Activated CD4-positive, alpha-beta T cell treated with anti-CD3 and anti-CD28 coated beads, Interleukin-2, amount 50 U/mL, for 48 hours (primary cell): Measurements from ENCODE around the gene MTO1.
"Not testable (repeated sequence)": the region's sequence is repeated elsewhere in the genome, so short reads cannot be mapped to it uniquely, and the experiment has no call there.

Source experiments
- DNase-seq, 2 experiments: peaks; one replicate each; pipeline ENCODE4 v3.0.0-alpha.2; 2020

MTO1 gene

DNA sequence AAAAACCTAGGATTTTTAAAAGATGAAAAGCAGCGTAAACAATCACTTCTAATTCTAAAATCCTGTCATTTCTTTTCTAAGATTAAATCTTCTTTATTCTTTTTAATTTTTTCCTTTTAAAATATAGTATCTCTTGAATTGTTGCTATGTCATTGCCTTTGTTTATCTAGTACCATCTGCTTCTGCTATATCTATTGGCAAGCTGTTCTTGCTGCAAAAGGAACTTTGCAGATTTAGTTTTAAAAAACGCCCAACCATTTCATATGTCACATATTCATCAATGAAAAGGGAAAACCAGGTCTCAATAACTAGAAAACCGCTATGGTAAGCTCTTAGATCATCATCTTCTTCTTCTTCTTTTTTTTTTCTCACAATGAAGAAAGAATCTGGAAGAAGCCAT is 70.8 kb downstream of the MTO1 start:
- DNase-seq, result no peak

DNA sequence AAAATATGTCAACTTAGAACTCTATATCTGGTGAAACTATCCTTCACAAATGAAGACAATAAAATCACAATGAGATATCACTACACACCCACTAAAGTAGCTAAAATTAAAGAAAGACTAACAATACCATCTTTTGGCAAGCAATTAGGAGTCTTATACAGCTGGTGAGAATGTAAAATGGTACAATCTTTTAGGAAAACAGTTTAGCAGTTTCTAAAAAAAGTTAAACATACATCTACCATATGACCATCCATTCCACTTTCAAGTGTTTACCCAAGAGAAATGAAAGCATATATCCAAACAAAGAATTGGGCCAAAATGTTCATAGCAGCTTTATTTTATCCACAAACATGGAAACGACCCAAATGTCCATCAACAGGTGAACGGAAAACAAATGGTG is 73.1 kb downstream of the MTO1 start:
- no peak for DNase-seq

DNA sequence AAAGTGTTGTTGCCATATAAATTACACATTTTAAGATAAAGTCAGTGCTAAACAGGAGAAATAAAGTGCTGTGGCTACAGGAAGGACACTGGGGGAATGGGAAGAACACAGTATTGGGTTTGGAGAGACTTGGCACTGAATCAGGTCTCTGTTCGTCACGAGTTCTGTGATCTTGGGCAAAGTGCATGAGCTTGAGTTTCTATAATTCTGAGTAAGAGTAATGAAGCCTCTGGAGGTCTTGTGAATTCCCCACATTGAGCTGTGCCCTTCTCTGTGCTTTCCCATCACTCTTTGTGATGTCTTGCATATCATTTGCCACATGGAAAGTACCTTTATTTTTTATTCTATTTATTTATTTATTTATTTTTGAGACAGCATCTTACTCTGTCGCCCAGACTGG is 76.1 kb downstream of the MTO1 start:
- DNase-seq, result no peak

DNA sequence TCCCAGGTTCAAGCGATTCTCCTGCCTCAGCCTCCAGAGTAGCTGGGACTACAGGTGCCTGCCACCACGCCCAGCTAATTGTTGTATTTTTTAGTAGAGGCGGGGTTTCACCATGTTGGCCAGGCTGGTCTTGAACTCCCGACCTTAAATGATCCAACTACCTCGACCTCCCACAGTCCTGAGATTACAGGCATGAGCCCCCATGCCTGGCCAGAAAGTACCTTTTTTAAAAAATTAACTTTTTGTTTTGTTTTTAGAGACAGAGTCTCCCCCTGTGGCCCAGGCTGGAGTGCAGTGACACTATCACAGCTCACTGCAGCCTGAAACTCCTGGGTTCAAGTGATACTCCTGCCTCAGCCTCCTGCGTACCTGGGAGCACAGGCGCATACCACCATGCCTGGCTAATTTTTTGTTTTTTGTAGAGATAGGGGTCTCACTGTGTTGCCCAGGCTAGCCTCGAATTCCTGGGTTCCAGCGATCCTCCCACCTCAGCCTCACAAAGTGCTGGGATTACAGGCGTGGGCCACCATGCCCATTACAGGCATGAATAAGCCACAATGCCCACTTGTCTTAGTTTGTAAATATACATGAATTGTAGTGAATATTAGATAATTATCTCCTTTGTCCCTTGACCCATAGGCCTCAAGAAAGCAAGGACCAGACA is 76.7 kb downstream of the MTO1 start:
- no peak for DNase-seq

DNA sequence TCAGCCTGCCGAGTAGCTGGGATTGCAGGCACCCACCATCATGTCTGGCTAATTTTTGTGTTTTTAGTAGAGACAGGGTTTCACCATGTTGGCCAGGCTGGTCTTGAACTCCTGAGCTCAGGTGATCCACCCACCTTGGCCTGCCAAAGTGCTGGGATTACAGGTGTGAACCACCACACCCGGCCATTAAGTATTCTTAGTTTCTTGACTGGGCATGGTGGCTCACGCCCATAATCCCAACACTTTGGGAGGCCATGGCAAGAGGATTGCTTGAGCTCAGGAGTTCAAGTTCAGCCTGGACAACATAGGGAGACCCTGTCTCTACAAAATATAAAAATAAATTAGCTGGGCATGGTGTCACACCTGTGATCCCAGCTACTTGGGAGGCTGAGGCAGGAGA is 80.9 kb downstream of the MTO1 start:
- not testable (repeated sequence) for DNase-seq

DNA sequence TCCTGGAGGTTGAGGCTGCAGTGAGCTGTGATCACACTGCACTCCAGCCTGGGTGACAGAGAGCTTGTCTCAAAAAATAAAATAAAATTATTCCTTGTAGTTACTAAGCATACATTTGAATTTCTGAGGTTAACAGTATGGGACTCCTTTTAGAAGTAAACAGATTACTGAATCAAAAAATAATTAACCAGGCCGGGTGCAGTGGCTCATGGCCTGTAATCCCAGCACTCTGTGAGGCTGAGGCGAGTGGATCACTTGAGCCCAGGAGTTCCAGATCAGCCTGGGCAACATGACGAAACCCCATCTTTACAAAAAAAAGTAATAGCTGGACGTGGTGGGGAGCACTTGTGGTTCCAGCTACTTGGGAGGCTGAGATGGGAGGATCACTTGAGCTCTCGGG is 81.4 kb downstream of the MTO1 start:
- no peak for DNase-seq

DNA sequence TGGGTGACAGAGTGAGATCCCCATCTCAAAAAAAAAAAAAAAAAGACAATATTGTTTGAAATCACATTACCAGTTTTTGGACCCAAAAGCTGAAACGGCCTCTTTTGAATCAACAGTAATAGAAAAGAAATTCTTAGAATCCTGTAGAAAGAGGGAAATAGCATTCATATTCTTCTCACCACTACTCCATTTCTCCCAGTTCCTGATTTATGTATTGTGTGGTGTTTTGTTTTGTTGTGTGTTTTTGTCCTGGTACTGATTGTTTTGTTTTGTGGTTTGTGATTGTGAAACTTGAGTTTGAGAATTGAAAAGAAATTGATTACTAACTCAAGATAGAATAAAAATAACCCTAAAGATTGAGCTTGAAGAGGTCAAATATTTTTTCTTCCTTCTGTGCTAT is 85.5 kb downstream of the MTO1 start:
- DNase-seq, result no peak

DNA sequence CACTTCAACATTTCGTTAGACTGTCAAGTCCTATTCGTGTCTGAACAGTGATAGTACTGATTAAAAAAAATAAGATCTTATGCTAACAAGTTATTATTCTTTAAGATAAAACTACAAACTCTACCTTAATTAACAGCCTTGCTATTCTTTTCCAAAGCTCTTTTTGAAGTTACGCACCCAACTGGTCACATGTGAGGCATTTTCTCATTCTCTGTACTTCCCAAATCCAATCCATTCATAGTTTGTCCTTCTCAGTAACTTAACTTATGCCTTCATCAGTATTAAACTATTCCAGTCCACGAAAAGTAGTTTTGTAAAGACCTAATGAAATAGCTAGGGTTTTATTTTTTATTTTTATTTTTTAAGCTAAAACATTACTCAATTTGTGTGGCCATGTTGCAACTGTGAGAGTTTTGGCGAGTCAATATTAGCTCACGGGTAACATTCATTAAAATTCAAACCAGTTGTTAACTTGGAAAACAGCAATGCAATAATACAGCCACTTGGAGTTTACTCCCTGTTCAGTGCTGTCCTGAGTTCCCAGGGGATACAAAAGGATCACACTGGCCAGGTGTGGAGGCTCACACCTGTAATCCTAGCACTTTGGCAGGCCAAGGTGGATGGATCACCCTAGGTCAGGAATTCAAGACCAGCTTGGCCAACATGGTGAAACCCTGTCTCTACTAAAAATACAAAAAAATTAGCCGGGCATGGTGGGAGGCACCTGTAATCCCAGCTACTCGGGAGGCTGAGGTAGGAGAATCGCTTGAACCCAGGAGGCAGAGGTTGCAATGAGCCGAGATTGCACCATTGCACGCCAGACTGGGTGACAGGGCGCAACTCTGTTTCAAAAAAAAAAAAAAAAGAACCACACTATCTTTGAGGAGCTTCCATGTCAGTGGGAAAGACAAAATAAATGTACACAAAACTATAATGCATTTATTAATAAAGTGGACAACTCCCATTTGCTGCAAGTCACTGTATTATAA is 87.2 kb downstream of the MTO1 start:
- no peak for DNase-seq

DNA sequence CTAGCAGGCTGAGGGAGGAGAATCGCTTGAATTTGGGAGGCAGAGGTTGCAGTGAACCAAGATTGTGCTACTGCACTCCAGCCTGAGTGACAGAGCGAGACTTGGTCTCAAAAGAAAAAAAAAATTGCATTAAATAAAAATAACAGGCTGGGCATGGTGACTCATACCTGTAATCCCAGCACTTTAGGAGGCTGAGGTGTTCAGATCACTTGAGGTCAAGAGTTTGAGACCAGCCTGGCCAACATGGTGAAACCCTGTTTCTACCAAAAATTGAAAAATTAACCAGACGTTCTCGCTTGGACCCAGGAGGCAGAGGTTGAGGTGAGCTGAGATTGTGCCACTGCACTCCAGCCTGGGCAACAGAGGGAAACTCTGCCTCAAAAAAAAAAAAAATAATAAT is 89.6 kb downstream of the MTO1 start:
- not testable (repeated sequence) for DNase-seq

DNA sequence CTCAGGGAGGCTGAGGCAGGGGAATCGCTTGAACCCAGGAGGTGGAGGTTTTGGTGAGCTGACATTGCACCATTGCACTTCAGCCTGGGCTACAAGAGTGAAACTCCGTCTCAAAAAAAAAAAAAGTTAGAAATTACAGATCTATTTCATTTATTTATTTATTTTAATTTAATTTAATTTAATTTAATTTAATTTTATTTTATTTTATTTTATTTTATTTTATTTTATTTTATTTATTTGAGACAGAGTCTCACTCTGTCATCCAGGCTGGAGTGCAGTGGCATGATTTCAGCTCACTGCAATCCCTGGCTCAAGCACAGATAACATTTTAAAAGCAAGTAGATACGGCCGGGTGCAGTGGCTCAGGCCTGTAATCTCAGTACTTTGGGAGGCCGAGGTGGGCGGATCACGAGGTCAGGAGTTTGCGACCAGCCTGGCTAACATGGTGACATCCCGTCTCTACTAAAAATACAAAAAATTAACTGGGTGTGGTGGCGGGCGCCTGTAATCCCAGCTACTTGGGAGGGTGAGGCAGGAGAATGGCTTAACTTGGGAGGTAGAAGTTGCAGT is 93.9 kb downstream of the MTO1 start:
- DNase-seq, result not testable (repeated sequence)

DNA sequence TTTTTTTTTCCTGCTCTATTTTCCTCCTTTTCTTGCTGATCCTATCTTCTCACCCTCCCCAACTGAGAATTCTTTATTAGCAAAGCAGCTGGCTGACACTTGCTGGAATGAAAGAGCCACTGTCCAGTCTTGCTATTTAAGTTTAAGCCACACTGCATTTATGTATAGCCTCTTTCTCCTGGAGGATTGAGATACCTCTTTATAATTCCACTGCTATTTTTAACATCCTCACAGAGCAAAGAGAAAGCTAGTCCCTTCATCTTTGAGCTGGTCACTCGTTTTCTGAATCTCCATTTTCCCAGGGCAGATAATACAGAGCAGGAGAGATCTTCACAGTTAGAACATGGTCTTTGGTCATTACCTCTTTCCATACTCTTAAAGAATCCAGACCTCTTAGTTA is 95.3 kb downstream of the MTO1 start:
- DNase-seq, result no peak
